Osteocyte (in vitro differentiated cells): ENCODE data around the gene HMGCR. TPM values are rescaled to one million over a fixed set of nuclear protein-coding genes. Genes with fewer than 3 reads are reported as not detected.

Experiments
- DNase-seq: peaks from one replicate; pipeline ENCODE4 v3.0.0; 2021; ENCODE audit warnings: mixed read lengths; ENCODE audit not compliant: unreplicated experiment; ENCODE audit errors: extremely low spot score
- H3K27ac Mint-ChIP-seq: one replicate; pipeline ENCODE4 v1.8.0; 2021; ENCODE audit warnings: mild to moderate bottlenecking, mixed read lengths; ENCODE audit not compliant: unreplicated experiment
- H3K27me3 Mint-ChIP-seq: one replicate; pipeline ENCODE4 v1.8.0; 2021; ENCODE audit warnings: mixed read lengths; ENCODE audit not compliant: unreplicated experiment
- H3K36me3 Mint-ChIP-seq: one replicate; pipeline ENCODE4 v1.8.0; 2021; ENCODE audit warnings: mixed read lengths; ENCODE audit not compliant: unreplicated experiment
- H3K4me1 Mint-ChIP-seq: one replicate; pipeline ENCODE4 v1.8.0; 2021; ENCODE audit warnings: mixed read lengths; ENCODE audit not compliant: unreplicated experiment
- H3K4me3 Mint-ChIP-seq: one replicate; pipeline ENCODE4 v1.8.0; 2021; ENCODE audit warnings: mild to moderate bottlenecking, moderate library complexity, mixed read lengths; ENCODE audit not compliant: unreplicated experiment
- H3K9me3 Mint-ChIP-seq: one replicate; pipeline ENCODE4 v1.8.0; 2021; ENCODE audit warnings: mixed read lengths; ENCODE audit not compliant: unreplicated experiment
- total RNA-seq: library from RNA; stranded (reverse); gene quantifications from 2 replicates; pipeline ENCODE4 v1.2.1, GENCODE V29; 2021
- TF ChIP-seq, protein P1 (sequence below): fragments of 200-600 bp; sonication (generic); IDR thresholded peaks from 2 replicates; pipeline ENCODE4 v1.5.0; 2021; ENCODE audit warnings: antibody characterized with exemption, mild to moderate bottlenecking, moderate library complexity

Gene HMGCR
- total RNA-seq, 1 donor from 2014 or later: 44.7 TPM

DNA sequence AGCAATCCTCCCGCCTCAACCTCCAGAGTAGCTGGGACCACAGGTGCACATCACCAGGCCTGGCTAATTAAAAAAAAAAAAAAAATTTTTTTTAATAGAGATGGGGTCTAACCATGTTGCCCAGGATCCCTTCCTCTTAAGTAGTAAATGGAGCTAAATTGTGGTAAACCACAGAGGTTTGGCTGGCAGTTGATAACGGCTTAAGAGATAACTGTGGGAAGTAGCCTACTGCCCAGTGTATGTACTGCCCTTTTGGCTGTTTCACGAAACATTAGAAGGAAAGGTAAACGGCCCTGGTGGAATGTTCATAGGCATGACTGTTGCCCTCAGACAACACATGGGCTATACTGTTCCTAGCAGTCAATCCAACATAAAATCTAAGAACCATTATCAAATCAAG, 44.4 kb downstream of the HMGCR start:
- peaks cover 40% of the 10 kb centered on the region for H3K36me3 Mint-ChIP-seq
- no peaks in the 10 kb centered on the region for H3K9me3 Mint-ChIP-seq
- H3K4me1 Mint-ChIP-seq: no peaks in the 10 kb centered on the region
- DNase-seq: no peak
- no peak overlapping the region for H3K4me3 Mint-ChIP-seq
- H3K27me3 Mint-ChIP-seq: no peaks in the 10 kb centered on the region
- TF ChIP-seq, protein P1, sequence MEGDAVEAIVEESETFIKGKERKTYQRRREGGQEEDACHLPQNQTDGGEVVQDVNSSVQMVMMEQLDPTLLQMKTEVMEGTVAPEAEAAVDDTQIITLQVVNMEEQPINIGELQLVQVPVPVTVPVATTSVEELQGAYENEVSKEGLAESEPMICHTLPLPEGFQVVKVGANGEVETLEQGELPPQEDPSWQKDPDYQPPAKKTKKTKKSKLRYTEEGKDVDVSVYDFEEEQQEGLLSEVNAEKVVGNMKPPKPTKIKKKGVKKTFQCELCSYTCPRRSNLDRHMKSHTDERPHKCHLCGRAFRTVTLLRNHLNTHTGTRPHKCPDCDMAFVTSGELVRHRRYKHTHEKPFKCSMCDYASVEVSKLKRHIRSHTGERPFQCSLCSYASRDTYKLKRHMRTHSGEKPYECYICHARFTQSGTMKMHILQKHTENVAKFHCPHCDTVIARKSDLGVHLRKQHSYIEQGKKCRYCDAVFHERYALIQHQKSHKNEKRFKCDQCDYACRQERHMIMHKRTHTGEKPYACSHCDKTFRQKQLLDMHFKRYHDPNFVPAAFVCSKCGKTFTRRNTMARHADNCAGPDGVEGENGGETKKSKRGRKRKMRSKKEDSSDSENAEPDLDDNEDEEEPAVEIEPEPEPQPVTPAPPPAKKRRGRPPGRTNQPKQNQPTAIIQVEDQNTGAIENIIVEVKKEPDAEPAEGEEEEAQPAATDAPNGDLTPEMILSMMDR: no peak
- H3K27ac Mint-ChIP-seq: no peak overlapping the region

DNA sequence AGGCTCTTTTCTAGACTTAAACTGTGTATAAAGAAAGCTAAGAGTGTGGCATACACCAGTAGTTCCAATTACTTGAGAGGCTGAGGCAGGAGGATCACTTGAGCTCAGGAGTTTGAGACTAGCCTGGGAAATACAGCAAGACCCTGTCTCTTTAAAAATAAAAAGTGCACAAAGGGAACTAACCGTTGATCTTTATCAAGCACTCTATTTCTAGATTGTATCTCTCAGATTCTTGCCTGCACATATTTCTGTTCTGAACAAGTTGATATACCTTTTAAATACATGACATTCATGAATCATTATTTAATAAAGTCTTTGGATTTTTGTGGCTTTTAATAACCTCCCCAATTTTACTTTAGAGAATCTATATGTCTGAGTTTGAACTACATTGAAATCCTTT, 47.2 kb downstream of the HMGCR start:
- DNase-seq: no peak
- Mint-ChIP-seq H3K4me1 (no peaks in the 10 kb centered on the region), H3K4me3 (no peak overlapping the region), H3K27me3 (no peaks in the 10 kb centered on the region), H3K27ac (no peak overlapping the region), H3K36me3 (peaks cover 46% of the 10 kb centered on the region), H3K9me3 (no peaks in the 10 kb centered on the region)
- TF ChIP-seq, protein P1: no peak

DNA sequence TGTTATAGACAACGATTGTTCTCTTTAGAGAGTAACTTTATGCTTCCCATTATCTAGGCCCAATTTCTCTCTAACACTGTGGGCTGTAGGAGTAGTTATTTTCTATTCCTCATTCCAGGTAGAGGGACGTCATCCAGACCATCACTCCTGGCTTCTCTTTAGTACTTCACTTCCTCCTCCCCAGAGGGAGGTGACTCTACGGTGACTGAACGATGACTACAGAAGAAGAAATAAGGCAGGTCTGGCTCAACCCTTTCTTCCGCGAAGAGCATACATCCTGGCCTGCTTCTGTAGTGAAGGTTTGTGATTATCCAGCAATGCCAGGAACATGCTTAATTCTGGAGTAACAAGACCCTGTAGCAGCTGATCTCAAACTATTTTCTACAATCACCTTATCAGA, 50.8 kb downstream of the HMGCR start:
- Mint-ChIP-seq H3K9me3 (no peaks in the 10 kb centered on the region), H3K4me1 (no peaks in the 10 kb centered on the region), H3K4me3 (no peak overlapping the region), H3K27me3 (no peaks in the 10 kb centered on the region), H3K36me3 (peaks cover 44% of the 10 kb centered on the region), H3K27ac (no peak overlapping the region)
- TF ChIP-seq, protein P1: no peak
- DNase-seq: no peak

DNA sequence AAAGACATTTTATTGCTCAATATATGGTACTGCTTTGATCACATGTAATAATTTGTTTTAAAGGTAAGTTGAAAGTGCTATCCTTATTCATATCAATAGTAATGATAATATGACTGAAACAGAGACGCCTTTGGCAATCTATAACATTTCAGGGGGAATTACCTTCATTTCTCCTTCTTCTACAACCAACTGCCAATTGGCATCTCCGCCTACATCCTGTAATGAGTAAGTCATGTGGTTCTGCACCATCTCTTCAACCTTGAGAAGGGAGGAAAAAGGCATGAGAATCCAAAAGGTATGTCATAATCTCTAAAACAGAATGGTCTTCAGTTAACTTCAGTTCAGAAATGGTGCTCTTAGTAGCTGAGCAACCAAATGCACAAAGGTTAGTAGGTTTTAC, 52.4 kb downstream of the HMGCR start:
- Mint-ChIP-seq H3K4me3 (no peak overlapping the region), H3K4me1 (no peaks in the 10 kb centered on the region), H3K27me3 (no peaks in the 10 kb centered on the region), H3K9me3 (no peaks in the 10 kb centered on the region), H3K27ac (no peak overlapping the region), H3K36me3 (peaks cover 37% of the 10 kb centered on the region)
- TF ChIP-seq, protein P1: no peak
- no peak for DNase-seq

DNA sequence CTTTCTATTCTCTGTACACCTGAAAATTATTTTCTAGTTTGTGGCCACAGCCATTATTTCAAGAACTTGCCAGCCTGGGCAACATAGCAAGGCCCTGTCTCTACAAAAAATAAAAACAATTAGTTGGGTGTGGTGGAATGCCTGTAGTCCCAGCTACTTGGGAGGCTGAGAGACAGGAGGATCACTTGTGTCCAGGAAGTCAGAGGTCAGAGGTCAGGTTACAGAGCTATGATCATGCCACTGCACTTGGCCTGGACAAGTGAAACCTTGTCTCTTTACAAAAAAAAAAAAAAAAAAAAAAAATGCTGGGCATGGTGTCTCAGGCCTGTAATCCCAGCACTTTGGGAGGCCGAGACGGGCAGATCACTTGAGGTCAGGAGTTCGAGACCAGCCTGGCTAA, 58.3 kb downstream of the HMGCR start:
- Mint-ChIP-seq H3K9me3 (no peaks in the 10 kb centered on the region), H3K36me3 (peaks cover 12% of the 10 kb centered on the region), H3K27ac (no peak overlapping the region), H3K4me1 (no peaks in the 10 kb centered on the region), H3K27me3 (no peaks in the 10 kb centered on the region), H3K4me3 (no peak overlapping the region)
- no peak for DNase-seq
- TF ChIP-seq, protein P1: no peak
